Measurements from ENCODE around the gene NPAT. TPM values are rescaled to one million over a fixed set of nuclear protein-coding genes. Genes with fewer than 3 reads are reported as not detected.

NPAT gene
- total and polyA plus RNA-seq, 9 of the 15 experiments (the other 6 are each of a cell fraction or from before 2014, with no cell fraction given): 8.8 to 30.0 (median 22.1) TPM

DNA sequence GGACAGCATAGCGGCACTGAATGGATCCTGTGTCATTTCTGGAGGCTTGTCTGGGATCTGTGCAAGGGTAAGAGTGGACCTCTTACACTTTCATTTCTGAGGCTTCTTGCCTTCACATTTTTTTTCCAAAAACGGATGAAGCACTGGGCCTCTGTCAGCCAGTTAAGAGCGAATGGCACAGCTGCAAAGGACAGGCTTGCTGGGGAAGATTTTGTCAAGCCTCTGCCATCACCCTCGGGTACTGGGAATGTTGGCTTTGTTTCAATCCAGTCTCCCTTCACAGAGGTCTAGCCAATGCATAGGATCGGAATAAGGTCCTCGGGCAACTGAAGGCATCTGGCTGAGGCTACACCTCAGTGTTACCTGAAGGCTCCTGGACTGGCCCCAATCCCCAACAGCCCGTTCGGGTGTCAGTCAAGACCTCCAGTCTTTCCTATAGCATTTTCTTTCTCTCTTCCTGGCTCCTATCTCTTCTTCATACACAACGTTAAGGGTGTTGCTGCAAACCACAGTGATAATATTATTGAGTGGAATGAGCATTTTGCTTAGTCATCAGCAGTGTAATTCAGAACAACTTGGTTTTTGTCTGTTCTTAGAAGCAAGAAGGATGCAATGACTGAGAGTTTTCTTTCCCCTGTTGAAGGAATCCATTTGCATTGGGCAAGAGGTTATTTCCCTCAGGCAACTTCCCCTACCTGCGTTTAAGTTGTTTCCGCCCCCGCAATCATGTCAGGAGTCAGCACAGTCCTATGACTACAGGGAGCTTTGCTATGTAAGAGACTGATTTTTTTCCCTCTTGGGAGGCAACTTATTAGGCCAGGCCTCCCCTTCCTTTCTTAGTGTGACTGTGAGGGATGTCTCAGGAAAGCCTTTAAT lies 22.8 kb downstream of the NPAT start (continued):
- peak; percentile 52 for TF ChIP-seq ATF7 (IDR thresholded peaks at IDR 0.05)
- no peak for TF ChIP-seq CBX2 (IDR thresholded peaks at IDR 0.05; ENCODE audit: insufficient read depth, low read length, poor library complexity, severe bottlenecking)
- TF ChIP-seq ELF2 (CRISPR knock-in tag; IDR thresholded peaks at IDR 0.05): no peak
- TF ChIP-seq, protein P1, sequence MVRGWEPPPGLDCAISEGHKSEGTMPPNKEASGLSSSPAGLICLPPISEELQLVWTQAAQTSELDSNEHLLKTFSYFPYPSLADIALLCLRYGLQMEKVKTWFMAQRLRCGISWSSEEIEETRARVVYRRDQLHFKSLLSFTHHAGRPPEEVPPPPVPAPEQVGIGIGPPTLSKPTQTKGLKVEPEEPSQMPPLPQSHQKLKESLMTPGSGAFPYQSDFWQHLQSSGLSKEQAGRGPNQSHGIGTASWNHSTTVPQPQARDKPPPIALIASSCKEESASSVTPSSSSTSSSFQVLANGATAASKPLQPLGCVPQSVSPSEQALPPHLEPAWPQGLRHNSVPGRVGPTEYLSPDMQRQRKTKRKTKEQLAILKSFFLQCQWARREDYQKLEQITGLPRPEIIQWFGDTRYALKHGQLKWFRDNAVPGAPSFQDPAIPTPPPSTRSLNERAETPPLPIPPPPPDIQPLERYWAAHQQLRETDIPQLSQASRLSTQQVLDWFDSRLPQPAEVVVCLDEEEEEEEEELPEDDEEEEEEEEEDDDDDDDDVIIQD (CRISPR knock-in tag; IDR thresholded peaks at IDR 0.05): no peak
- TF ChIP-seq, protein P2, sequence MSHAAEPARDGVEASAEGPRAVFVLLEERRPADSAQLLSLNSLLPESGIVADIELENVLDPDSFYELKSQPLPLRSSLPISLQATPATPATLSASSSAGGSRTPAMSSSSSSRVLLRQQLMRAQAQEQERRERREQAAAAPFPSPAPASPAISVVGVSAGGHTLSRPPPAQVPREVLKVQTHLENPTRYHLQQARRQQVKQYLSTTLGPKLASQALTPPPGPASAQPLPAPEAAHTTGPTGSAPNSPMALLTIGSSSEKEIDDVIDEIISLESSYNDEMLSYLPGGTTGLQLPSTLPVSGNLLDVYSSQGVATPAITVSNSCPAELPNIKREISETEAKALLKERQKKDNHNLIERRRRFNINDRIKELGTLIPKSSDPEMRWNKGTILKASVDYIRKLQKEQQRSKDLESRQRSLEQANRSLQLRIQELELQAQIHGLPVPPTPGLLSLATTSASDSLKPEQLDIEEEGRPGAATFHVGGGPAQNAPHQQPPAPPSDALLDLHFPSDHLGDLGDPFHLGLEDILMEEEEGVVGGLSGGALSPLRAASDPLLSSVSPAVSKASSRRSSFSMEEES (CRISPR knock-in tag; IDR thresholded peaks at IDR 0.05): no peak
- TF ChIP-seq PYGO2 (tag; IDR thresholded peaks at IDR 0.05): no peak
- TF ChIP-seq MAFF (IDR thresholded peaks at IDR 0.05; ENCODE audit: low read length): peak; percentile 94
- TF ChIP-seq, protein P3, sequence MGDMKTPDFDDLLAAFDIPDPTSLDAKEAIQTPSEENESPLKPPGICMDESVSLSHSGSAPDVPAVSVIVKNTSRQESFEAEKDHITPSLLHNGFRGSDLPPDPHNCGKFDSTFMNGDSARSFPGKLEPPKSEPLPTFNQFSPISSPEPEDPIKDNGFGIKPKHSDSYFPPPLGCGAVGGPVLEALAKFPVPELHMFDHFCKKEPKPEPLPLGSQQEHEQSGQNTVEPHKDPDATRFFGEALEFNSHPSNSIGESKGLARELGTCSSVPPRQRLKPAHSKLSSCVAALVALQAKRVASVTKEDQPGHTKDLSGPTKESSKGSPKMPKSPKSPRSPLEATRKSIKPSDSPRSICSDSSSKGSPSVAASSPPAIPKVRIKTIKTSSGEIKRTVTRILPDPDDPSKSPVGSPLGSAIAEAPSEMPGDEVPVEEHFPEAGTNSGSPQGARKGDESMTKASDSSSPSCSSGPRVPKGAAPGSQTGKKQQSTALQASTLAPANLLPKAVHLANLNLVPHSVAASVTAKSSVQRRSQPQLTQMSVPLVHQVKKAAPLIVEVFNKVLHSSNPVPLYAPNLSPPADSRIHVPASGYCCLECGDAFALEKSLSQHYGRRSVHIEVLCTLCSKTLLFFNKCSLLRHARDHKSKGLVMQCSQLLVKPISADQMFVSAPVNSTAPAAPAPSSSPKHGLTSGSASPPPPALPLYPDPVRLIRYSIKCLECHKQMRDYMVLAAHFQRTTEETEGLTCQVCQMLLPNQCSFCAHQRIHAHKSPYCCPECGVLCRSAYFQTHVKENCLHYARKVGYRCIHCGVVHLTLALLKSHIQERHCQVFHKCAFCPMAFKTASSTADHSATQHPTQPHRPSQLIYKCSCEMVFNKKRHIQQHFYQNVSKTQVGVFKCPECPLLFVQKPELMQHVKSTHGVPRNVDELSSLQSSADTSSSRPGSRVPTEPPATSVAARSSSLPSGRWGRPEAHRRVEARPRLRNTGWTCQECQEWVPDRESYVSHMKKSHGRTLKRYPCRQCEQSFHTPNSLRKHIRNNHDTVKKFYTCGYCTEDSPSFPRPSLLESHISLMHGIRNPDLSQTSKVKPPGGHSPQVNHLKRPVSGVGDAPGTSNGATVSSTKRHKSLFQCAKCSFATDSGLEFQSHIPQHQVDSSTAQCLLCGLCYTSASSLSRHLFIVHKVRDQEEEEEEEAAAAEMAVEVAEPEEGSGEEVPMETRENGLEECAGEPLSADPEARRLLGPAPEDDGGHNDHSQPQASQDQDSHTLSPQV (IDR thresholded peaks at IDR 0.05): peak; percentile 50; the same call in 1 of the 2 replicates
- no peak for TF ChIP-seq HEY1 (CRISPR knock-in tag; IDR thresholded peaks at IDR 0.05; ENCODE audit: borderline replicate concordance)
- peak; percentile 40 for TF ChIP-seq EP400 (IDR thresholded peaks at IDR 0.05)
- peak; percentile 95 for TF ChIP-seq NFE2 (IDR thresholded peaks at IDR 0.05; ENCODE audit: low read depth)
- TF ChIP-seq SUPT5H (IDR thresholded peaks at IDR 0.05): no peak
- TF ChIP-seq ZNF717 (CRISPR knock-in tag; IDR thresholded peaks at IDR 0.05): no peak
- TF ChIP-seq KDM5B (IDR thresholded peaks at IDR 0.05; ENCODE audit: insufficient replicate concordance, low read depth, low read length): no peak
- no peak for TF ChIP-seq ZNF263 (CRISPR knock-in tag; IDR thresholded peaks at IDR 0.05; ENCODE audit: borderline replicate concordance)
- TF ChIP-seq, protein P4, sequence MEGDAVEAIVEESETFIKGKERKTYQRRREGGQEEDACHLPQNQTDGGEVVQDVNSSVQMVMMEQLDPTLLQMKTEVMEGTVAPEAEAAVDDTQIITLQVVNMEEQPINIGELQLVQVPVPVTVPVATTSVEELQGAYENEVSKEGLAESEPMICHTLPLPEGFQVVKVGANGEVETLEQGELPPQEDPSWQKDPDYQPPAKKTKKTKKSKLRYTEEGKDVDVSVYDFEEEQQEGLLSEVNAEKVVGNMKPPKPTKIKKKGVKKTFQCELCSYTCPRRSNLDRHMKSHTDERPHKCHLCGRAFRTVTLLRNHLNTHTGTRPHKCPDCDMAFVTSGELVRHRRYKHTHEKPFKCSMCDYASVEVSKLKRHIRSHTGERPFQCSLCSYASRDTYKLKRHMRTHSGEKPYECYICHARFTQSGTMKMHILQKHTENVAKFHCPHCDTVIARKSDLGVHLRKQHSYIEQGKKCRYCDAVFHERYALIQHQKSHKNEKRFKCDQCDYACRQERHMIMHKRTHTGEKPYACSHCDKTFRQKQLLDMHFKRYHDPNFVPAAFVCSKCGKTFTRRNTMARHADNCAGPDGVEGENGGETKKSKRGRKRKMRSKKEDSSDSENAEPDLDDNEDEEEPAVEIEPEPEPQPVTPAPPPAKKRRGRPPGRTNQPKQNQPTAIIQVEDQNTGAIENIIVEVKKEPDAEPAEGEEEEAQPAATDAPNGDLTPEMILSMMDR (IDR thresholded peaks at IDR 0.05 in 2 of 3, conservative IDR thresholded peaks at IDR 0.05 in 1 of 3; ENCODE audit: insufficient read depth in 2 of 3, low read depth in 1 of 3, low read length in 3 of 3): no peak
- peak; percentile 84 for TF ChIP-seq EHMT2 (IDR thresholded peaks at IDR 0.05)

All from K562 (cell line).